Upper lobe of left lung (tissue), 4 donors: ENCODE results near the gene CDH11.

Experiments used
- CTCF ChIP-seq, 6 experiments: fragments of 450-650 bp in 4 of 6; fragments of 200-600 bp in 2 of 6; sonication (generic) in 2 of 6; IDR thresholded peaks; one replicate each; pipeline ENCODE4 v1.5.1; 2016 to 2019; ENCODE audit warnings: antibody characterized with exemption in 6 of 6
- EP300 ChIP-seq, 4 donors: sonication (generic); formaldehyde crosslinking; IDR thresholded peaks; one replicate each; pipeline ENCODE4 v1.5.1; 2017; ENCODE audit warnings: antibody characterized with exemption in 4 of 4, control low read depth in 2 of 4
- POLR2A ChIP-seq, 4 donors: fragments of 450-650 bp; IDR thresholded peaks; one replicate each; pipeline ENCODE4 v1.5.1; 2016 to 2017; ENCODE audit warnings: antibody characterized with exemption in 4 of 4, mild to moderate bottlenecking in 2 of 4
- POLR2AphosphoS5 ChIP-seq, 2 donors: sonication (generic); formaldehyde crosslinking; IDR thresholded peaks; one replicate each; pipeline ENCODE4 v1.5.1; 2017; ENCODE audit warnings: antibody characterized with exemption in 2 of 2

DNA sequence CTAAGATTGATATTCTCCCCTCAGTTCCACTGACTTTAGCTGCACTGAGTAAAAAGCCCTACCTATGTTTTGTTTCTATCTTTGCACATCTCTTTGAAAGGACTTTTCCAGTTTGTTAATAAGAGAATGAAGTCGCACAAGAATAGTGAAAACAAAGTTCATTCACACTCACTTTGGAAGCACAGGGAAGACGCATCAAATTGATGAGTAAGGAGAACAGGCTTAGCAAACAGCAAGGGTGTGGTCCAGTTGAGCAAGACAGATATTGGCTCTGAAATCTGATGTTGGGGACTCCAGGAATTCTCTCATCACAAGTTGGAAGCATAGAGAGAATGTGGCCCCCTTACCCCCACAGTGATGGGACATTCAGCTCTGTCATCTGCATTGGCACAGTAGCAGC, 221.3 kb downstream of the CDH11 start:
- TF ChIP-seq POLR2A (IDR thresholded peaks at IDR 0.05) (no peak), CTCF (IDR thresholded peaks at IDR 0.05) (no peak), POLR2AphosphoS5 (IDR thresholded peaks at IDR 0.05) (no peak), EP300 (IDR thresholded peaks at IDR 0.05) (no peak)
